Activated naive CD8-positive, alpha-beta T cell treated with anti-CD3 and anti-CD28 coated beads, Interleukin-2, amount 10 ng/mL, durations not matched to agents 7 days and 5 days (primary cell): ENCODE measurements around the gene NBEAL2. TPM values are rescaled to one million over a fixed set of nuclear protein-coding genes. Genes with fewer than 3 reads are reported as not detected.

Experiments used
- ATAC-seq: fragments of 150-1000 bp; cut with Tn5 transposase; one replicate; pipeline ENCODE4 v1.10.0; 2021; ENCODE audit warnings: low read depth, moderate library complexity
- POLR2A ChIA-PET: fragments of 350-600 bp; sonication (Branson Sonifier 250); formaldehyde crosslinking; loops from one replicate; lab custom pipeline; 2021; ENCODE audit warnings: antibody characterized with exemption; lab: Charles Lee
- DNase-seq: peaks from one replicate; pipeline ENCODE4 v3.0.0; 2021
- H3K27ac Mint-ChIP-seq: one replicate; pipeline ENCODE4 v1.8.0; 2022; ENCODE audit warnings: mild to moderate bottlenecking, mixed read lengths
- H3K27me3 Mint-ChIP-seq: one replicate; pipeline ENCODE4 v1.8.0; 2022; ENCODE audit warnings: mild to moderate bottlenecking, moderate library complexity, mixed read lengths
- H3K36me3 Mint-ChIP-seq: one replicate; pipeline ENCODE4 v1.8.0; 2021; ENCODE audit warnings: mild to moderate bottlenecking, mixed read lengths
- H3K4me1 Mint-ChIP-seq: one replicate; pipeline ENCODE4 v1.8.0; 2021; ENCODE audit warnings: mixed read lengths
- H3K4me3 Mint-ChIP-seq: one replicate; pipeline ENCODE4 v1.8.0; 2022; ENCODE audit warnings: mild to moderate bottlenecking, moderate library complexity, mixed read lengths
- H3K9me3 Mint-ChIP-seq: one replicate; pipeline ENCODE4 v1.8.0; 2021; ENCODE audit warnings: mixed read lengths
- total RNA-seq, 2 experiments: library from RNA; stranded (reverse); gene quantifications; one replicate each; pipeline ENCODE4 v1.2.3, GENCODE V29; 2021

Gene NBEAL2
- total RNA-seq, 2 experiments from 2014 or later = 165 to 178 TPM

DNA sequence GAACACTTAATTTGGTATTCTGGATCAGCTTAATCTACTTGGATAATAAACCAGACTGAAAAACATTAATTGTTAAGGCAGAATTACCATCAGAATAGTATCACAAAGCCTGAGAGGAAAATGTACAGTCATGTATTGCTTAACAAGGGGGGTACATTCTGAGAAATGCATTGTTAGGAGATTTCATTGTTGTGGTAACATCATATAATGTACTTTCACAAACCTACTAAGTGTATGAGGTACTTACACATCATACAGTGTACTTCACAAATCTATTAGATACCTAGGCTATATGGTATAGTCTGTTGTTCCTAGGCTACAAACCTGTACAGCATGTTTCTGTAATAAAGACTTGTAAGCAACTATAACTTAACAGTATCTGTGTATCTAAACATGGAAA, 68.2 kb downstream of the NBEAL2 start:
- Mint-ChIP-seq H3K4me1 (peaks cover 7% of the 10 kb centered on the region), H3K27me3 (no peaks in the 10 kb centered on the region), H3K9me3 (no peaks in the 10 kb centered on the region), H3K27ac (peak overlapping the region; percentile 38), H3K36me3 (peaks cover 14% of the 10 kb centered on the region), H3K4me3 (no peak overlapping the region)
- ATAC-seq = peak; percentile 26
- POLR2A ChIA-PET = no interaction called here
- DNase-seq = no peak

- ATAC-seq = no peak
- Mint-ChIP-seq H3K36me3 (peaks cover 36% of the 10 kb centered on the region), H3K4me1 (peaks cover 31% of the 10 kb centered on the region), H3K27ac (no peak overlapping the region), H3K27me3 (no peaks in the 10 kb centered on the region), H3K4me3 (peak overlapping the region; percentile 14), H3K9me3 (no peaks in the 10 kb centered on the region)
- POLR2A ChIA-PET = interaction anchor here (1.2 kb wide), 1 partner anchor 67 kb away, joined by 3 read pairs; no protein-coding TSS in a partner anchor
- DNase-seq = no peak
These were observed 74.9 kb downstream of the NBEAL2 start for GRCh38 chr3:47054412-47054811.

DNA sequence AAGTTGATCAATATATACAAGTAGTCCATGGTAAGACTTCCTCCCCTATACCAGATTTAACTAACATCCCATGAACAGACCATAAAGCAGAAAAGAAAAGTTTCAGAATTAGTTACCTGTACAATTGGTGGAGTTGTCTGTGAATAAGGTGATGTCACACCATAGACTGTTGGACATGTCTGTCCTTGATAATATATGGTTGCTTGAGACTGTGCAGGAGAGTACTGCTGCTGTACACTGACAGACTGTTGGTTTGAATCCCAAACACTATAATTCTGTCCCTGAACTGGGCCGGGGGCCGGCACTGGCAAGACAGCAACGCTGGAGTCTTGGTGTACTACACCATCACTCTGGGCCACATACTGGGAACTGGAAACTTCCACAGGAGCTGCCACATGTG, 77.2 kb downstream of the NBEAL2 start:
- Mint-ChIP-seq H3K4me1 (peaks cover 34% of the 10 kb centered on the region), H3K27me3 (no peaks in the 10 kb centered on the region), H3K27ac (peak overlapping the region; percentile 30), H3K9me3 (no peaks in the 10 kb centered on the region), H3K4me3 (no peak overlapping the region), H3K36me3 (peaks cover 35% of the 10 kb centered on the region)
- POLR2A ChIA-PET = no interaction called here
- DNase-seq (no peak), ATAC-seq (peak; percentile 15)

DNA sequence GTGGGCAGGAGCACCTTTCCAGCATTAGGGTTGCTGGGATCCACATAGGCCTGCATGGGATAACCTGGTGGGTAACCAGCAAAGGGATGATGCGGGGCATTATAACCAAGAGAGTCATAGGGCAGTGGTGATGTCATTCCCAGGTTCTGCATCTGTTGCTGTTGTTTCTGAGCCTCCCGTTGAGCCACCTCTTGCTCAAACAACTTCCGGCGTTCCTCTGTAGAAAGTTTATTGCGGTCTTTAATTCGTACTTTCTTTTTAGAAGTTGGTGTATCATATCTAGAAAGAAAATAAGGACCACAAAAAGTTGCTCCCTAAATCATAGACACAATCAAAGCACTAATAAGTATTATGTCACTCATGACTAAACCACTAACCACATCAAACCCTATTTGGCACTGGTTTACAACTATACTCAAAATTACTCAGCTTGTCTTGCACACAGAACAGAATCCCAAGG, 77.8 kb downstream of the NBEAL2 start:
- H3K4me1 Mint-ChIP-seq = peaks cover 34% of the 10 kb centered on the region
- no peak for DNase-seq
- H3K4me3 Mint-ChIP-seq = peak overlapping the region; percentile 14
- no peaks in the 10 kb centered on the region for H3K9me3 Mint-ChIP-seq
- H3K27ac Mint-ChIP-seq = peak overlapping the region; percentile 30
- H3K27me3 Mint-ChIP-seq = no peaks in the 10 kb centered on the region
- peaks cover 39% of the 10 kb centered on the region for H3K36me3 Mint-ChIP-seq
- peak; percentile 75 for ATAC-seq
- POLR2A ChIA-PET = interaction anchor here (0.7 kb wide), 1 partner anchor 12 kb away, joined by 3 read pairs; no protein-coding TSS in a partner anchor

Other genes with a start within 250 kb of the NBEAL2 start
- not detected for gene MYL3, start 116.2 kb upstream of the NBEAL2 start, total RNA-seq
- not detected for gene PTH1R, start 101.9 kb upstream of the NBEAL2 start, total RNA-seq
- gene CCDC12, start 2.9 kb upstream of the NBEAL2 start, total RNA-seq = 10 to 100 TPM; 58.6 to 60.0 TPM
- gene SETD2, start 184.4 kb downstream of the NBEAL2 start, total RNA-seq = 10 to 100 TPM; 54.1 to 63.3 TPM